ELR (cell line): ENCODE measurements around the gene NCF4.

Experiments used
- DNase-seq: peaks from one replicate; pipeline ENCODE4 v3.0.0-alpha.2; 2015; ENCODE audit warnings: low read depth

NCF4 gene

GRCh38 chr22:36922105-36922608 is 61.4 kb downstream of the NCF4 start:
- no peak for DNase-seq

DNA sequence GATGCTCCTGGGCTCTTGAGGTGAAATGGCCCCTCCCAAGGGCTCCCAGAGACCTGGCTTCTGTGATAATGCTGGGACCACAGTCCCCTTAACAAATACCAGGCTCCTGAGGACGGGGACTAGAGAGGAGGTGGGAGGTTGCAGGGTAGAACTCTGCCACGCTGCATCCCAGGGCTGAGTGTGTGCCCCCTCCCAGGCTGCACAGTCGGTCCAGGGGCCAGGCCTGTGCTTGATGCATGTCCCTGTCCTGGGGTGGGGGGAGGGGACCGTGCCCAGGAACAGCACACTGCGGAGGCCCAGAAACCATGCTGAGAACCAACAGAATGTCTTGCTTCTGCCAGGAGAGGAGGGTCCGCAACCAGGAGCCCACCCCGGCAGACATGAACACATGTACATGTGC is 61.9 kb downstream of the NCF4 start:
- DNase-seq, result no peak

- no peak for DNase-seq
Observed at GRCh38 chr22:36923131-36923788, 62.5 kb downstream of the NCF4 start.

GRCh38 chr22:36924151-36924698 is 63.4 kb downstream of the NCF4 start:
- no peak for DNase-seq

GRCh38 chr22:36925388-36926290 is 64.8 kb downstream of the NCF4 start:
- DNase-seq, result peak; percentile 90

- DNase-seq, result no peak
Observed at GRCh38 chr22:36926309-36926708, 65.5 kb downstream of the NCF4 start.

DNA sequence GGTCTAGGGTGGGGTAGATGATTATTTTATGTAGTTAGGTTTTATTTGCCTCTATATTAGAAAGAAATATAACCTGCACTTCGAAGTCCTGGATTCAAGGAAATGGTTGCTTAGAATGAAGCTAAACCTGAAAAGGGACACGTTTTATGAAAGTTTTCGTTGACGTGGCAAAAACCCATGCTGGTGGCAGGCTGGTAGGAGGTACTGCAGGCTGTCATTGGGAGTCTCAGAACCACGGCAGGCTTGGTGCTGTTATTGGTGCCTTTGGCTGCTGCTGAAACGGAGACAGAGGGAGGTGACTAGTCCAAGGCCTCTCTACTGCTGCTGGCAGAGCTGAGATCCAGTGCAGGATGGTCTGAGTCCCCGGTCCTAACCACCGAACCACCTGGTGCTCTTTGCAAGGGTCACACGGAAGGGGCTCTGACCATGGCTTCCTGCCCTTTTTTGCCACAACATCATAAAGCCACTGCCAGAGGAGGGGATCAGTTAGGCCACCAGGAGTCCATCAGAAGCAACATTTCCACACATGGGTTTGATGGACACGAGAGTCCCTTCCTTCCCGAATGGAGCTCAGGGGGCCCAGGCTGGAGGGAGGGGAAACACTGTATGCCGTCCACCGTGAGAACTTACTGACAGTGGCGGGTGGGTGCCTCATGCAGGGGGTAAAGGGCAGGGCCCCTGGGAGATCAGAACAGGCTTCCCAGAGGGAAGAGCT is 66.1 kb downstream of the NCF4 start:
- DNase-seq, result no peak
